Fibroblast of gingiva (primary cell): ENCODE data around the gene CIDEB.
"Not testable (repeated sequence)": the region's sequence is repeated elsewhere in the genome, so short reads cannot be mapped to it uniquely, and the experiment has no call there.

Experiments
- DNase-seq: peaks from one replicate; pipeline ENCODE4 v3.0.0-alpha.2; 2011; ENCODE audit warnings: low read depth

The CIDEB gene, protein sequence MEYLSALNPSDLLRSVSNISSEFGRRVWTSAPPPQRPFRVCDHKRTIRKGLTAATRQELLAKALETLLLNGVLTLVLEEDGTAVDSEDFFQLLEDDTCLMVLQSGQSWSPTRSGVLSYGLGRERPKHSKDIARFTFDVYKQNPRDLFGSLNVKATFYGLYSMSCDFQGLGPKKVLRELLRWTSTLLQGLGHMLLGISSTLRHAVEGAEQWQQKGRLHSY

DNA sequence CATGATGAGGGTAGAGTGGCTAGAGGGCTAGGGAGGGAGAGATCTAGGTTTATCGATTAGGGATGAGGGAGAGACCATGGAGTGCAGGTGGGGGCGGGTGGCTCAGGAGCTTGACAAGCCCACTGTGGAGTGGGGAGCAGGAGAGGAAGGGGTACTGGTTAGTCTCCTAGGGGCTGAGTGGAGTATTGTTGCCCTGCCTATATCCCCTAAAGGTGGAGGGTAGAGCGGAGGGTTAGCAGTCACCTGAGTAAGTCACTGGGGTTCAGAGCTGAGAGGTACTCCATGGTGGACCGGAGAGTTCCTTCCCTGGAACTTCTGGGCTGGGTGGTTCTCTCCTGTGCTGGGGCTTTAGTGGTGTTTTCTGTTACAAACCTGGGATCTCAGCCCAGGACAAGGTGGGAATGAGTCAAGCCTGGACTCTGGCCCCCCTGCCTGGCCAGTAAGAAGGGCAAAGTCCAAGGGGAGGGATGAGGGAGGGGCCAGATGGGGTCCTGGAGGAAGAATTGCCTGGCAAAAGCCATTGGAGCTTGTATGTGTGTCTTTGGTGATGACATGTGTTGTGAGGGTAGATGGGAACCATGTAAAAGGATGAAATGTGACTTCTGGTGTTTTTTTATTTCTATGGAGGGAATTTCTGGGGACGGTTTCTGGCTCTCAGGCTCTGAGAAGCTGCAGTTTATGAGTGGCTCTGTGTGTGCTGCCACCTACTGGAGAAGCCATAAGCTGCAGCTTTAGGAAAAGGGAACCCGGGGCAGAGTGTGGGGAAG is at the start of gene CIDEB:
CIDEB (minus strand) TSS at position 403 of the 767 bp plus-strand sequence; CDS start at position 284, 119 bp downstream.
- peak; percentile 34 for DNase-seq

DNA sequence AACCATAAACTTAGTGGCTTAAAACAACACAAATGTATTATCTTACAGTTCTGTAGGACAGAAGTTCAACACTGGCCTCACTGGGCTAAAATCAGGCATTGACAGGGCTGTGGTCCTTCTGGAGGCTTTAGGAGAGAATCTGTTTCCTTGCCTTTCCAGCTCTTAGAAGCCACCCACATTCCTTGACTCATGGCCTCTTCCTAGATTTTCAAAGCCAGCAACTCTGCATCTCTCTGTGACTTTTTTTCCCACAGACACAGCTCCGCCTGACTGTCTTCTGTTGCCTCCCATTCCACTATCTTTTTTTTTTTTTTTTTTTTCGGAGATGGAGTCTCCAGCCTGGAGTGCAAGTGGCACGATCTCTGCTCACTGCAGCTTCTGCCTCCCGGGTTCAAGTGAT is 48.4 kb upstream of the CIDEB start:
- no peak for DNase-seq

DNA sequence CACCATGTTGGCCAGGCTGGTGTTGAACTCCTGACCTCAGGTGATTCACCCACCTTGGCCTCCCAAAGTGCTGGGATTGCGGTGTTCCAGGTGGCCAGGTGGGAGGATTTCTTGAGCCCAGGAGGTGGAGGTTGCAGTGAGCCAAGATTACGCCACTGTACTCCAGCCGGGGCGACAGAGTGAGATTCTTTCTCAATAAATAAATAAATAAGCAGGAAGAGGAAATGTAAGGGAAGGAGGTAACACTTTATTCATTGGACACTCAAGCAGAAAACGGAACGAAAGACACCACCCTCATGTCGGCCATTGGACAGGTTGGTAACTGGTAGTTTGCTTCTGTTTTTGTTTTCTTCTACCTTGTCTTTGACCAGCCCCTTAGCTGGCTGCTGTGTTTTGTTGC is 47.2 kb upstream of the CIDEB start:
- no peak for DNase-seq

DNA sequence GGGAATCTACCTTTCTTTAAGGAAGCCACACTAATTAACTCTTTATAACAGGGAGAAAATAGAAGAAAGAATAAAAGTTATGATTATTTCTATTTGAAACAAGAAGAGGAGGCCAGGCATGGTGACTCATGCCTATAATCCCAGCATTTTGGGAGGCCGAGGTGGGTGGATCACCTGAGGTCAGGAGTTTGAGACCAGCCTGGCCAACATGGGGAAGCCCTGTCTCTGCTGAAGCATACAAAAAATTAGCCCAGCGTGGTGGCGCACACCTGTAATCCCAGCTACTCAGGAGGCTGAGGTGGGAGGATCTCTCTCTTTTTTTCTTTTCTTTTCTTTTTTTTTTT is 46.7 kb upstream of the CIDEB start:
- not testable (repeated sequence) for DNase-seq

DNA sequence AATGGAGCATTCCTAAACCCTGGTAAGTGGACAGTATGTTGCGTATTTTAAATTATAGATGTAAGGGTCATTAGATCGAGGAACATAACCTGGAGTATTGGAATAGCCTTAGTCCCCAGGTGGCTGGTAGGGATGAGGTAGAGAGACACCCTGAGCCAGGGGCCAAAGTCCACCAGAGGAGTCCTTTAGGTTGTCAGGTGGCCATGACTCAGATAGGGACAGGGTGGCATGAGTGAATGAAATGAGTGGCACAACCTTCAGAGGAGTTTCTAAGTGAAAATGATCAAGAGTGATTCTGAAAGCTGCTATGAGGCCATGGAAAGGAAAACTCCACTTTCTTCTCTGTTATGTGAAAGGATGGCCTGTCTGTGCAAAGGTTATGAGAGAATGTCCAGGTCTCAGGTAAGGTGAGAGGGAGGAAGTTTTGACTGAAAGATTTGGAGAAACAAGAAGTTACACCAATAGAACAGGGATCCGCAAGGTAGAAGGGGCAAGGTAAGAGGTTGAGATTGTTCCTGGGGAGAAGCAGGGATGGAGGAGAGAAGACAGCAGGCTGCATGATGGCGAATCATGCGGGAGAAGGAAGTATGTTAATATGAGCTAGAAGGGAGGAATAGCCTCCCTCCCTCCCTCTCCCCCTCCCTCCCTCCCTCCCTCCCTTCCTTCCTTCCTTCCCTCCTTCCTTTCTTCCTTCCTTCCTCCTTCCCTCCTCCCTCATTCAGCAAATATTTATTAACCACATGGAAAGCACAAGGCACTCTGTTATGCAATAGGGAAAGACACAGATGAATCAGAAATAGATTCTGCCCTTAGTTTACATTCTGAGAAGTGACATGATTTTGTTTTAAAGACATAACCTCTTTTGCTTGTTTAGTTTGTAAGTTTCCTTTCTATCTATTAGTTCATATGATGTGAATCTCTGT is 46.0 kb upstream of the CIDEB start:
- DNase-seq: peak; percentile 54

DNA sequence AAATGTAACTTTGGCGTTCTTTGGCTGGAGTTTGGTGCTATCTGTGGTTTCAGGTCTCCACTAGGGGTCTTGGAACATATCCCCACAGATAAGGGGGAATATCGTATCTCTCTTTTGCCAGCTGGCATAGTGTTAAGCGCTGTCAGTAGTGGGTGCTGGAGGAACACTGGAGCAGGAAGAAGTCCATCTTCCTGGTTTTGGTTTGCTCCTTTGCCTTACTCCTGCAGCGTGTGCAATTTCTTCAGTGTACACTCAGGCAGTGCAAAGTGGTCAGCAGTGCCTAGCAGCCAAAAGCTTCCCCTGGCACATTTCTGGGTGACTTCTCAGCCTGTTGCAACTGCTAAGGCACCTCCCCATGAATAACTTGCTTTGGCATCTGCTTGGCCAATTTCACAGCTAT is 43.7 kb upstream of the CIDEB start:
- peak; percentile 91 for DNase-seq

DNA sequence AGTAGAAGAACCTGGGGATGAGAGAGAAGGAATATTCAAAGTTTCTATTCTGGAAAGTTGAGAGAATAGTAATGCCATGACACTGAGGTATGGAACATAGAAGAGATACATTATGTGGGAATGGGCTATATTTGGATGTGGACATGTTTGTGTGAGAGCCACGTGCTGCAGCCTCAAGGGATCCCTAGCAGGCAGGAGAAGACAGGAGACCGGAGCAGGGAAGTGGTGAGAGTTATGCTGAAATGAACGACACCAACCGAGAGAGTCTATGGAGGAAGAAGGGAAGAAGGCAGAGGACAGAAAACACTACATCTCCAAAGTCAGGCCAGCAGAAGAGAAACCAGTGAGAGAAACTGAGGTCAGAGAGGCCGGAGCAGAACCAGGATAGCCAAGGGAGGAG is 42.0 kb upstream of the CIDEB start:
- no peak for DNase-seq

DNA sequence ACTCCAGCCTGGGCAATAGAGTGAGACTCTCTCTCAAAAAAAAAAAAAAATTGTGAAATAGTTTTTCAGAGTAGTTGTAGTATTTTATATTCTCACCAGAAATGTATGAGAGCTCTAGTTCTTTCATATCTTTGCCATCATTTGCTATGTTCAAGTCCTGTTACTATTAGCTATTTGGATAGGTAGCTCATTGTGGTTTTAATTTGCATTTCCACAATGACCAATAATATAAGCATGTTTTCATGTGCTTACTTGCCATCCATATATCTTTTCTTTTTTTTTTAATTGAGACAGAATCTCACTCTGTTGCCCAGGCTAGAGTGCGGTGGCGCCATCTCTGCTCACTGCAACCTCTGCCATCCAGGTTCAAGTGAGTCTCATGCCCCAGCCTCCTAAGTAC is 40.4 kb upstream of the CIDEB start:
- DNase-seq: no peak

DNA sequence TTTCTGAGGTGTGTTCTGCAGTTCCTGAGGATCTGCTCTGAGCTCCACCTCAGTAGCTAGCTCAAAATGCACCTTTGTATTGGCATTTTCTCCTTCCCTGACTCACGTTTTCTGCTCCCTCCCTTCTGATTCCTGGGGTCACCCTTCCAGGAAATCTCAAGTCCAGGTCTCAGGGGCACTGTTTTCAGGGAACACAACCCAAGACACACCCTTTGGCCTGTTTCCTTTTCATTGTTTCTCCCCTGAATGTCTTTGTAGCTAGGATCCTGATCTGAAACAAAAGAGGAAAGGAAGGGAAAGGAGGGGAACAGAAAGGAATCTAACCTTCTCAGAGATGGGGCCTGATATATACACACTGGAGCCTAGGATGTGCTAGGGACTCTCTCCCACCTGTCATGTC is 39.4 kb upstream of the CIDEB start:
- no peak for DNase-seq

DNA sequence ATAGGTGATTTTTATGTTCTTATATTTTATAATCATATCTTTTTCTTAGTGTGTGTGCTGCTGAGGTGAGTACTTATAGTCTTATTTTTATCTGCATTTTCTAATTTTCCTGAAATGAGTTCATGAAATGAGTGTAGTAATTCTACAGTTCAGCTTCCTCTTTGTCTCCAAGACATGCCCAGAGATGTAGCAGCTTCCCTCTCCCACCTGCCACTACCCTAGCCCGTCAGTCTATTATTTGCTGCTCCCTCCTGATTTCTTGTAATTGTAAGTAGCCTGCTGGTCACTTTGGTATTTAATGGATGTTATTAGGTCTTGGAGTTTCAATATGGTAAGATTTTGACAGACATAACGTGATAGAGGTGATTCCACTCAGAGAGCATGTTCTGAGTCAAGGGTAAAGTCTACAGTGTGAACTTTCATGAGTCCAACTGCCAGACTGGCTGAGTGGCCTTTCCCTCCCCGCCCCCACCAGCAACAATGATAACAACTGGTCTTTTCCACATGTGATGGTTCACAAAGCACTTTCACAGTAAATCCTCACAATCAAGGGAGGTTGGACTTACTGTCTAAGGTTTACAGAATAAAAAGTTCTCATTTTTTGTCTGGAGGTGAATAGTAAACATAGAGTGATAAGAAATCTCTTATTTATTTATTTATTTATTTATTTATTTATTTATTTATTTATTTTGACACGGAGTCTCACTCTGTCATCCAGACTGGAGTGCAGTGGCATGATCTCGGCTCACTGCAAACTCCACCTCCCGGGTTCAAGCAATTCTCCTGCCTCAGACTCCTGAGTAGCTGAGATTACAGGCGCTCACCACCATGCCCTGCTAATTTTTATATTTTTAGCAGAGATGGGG is 36.3 kb upstream of the CIDEB start:
- no peak for DNase-seq

DNA sequence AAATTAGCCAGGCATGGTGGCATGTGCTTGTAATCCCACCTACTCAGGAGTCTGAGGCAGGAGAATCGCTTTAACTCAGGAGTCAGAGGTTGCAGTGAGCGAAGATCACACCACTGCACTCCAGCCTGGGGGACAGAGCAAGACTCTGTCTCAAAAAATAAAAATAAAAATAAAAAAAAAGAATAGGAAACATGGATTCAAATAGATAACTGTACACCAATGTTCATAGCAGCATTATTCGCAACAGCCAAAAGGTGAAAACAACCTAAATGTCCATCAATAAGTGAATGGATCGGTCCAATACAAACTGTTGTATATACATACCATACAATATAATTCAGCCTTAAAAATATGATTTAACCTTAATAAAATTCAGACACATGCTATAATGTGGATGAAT is 35.1 kb upstream of the CIDEB start:
- DNase-seq: no peak

DNA sequence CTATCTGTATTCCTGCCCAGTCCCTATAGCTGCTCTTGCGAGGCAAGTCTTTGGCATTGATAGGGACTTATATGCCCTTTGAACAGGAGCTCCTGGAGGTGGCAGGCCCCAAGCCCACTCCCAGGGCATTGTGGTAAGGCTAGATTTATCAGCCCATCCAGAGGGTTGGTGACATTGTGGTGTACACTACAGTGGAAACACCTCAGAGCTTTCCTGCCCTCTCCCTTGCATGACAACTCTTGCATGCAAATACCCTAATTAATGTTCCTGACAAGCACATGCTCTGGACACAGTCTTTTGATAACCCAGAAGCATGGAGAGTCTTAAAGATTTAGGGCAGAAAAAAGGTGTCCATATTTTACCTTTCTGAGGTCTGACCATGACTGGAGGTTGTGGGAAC is 32.8 kb upstream of the CIDEB start:
- no peak for DNase-seq

DNA sequence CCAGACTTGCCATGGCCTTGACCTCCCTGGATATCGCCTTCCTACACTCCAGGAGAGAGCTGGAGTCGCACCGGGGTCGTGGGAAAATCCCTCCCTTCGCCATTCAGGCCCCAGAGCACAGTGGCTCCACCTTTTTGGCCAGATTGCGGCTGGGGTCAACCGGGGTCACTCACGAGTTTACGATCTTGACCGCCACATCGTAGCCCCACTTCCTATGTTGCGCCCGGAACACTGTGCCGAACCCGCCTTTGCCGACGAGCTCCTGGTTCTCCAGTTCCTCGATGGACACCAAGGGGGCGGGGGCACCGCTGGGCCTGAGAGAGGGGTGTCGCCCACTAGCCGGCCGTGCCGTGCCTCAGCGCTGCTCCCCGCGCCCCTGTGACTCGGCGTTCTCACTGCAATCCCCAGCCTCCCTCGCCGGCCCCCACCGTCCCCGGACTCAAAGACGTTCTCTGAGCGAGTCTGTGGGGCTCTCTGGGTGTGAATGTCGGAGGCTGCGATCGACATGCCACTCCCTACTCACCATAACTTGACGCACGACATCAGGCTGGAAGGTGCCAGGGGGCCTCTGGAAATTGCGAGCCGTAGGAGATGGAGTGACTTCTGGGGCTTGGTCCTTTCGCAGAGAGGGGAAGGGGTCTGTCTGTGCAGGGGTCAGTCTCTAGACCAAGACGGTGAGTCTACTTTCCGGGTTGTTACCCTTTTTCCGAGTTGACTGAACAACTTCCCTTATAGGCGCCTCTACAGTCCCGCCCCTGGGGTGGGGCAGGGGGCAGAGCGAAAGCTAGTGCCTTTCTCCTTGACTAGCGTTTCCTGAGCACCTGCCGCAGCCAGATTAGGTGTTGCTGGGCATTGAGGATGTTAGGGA is 31.7 kb upstream of the CIDEB start, which contains the start of gene RIPK3:
RIPK3 (minus strand) TSS at position 708 of the 868 bp plus-strand sequence; CDS start at position 543, 165 bp downstream.
- no peak for DNase-seq

DNA sequence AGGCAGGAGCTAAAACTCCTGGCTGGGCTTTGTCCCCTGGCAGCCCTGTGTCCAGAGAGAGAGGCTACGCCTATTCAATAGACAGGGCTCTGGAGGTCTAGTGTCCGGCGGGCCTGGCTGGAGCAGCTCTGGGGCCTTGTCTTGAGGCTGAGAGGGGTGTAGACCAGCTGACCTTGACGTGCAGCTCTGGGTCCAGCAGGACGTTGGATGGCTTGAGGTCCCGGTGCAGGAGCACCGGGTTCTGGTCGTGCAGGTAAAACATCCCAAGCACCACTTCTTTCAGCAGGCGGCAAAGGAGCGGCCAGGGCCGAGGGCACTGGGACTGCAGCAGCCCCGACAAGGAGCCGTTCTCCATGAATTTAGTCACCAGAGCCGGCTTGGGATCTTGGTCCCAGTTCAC is 31.1 kb upstream of the CIDEB start:
- DNase-seq: no peak

DNA sequence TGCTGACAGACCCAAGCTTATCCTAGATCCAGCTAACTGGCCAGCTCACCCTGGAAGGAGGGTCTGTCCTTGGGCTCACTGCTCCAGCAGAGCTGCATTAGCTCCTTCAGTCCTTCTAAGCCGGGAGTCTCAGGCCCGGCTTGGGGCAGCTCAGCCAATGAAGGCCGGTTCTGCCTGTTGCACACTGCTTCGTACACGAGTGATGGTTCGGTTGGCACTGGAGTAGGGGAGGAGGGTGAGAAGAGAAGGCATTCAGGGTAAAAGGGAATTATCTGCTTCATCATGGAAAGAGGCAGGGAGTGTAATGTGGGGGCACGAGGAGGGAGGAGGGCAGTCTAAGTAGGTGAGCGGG is 30.0 kb upstream of the CIDEB start:
- no peak for DNase-seq

DNA sequence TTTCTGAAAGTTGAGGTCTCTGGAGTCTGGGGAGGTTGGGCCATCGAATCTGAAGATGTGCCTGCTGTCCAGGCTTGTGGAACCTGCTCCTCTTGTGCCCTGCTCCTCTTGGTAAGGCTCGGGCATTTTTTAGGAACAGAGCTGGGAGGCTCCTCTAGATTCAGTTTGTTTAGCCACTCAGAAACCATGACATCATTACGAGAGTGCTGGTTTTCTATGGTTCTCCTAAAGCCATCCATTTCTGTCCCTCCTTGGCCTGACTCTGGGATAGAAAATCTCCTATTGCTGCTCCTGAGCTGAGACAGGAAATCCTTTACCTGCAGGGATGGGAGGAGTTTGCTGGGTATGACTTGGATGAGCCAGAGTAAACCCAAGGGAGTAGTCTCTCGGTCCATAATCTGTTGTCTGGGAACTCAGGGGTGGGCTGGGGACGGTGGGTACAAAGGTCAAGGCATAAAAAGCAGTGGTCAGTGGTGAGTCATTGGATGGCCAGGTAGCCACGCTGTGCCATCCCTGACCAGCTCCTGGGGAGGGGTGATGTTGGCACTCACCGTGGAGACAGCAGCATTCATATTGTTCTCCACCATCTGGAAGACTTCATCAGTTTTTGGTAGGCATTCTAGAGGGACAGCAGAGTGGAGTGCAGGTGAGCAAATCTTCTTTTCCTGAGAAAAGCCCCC is 29.5 kb upstream of the CIDEB start:
- DNase-seq: no peak

DNA sequence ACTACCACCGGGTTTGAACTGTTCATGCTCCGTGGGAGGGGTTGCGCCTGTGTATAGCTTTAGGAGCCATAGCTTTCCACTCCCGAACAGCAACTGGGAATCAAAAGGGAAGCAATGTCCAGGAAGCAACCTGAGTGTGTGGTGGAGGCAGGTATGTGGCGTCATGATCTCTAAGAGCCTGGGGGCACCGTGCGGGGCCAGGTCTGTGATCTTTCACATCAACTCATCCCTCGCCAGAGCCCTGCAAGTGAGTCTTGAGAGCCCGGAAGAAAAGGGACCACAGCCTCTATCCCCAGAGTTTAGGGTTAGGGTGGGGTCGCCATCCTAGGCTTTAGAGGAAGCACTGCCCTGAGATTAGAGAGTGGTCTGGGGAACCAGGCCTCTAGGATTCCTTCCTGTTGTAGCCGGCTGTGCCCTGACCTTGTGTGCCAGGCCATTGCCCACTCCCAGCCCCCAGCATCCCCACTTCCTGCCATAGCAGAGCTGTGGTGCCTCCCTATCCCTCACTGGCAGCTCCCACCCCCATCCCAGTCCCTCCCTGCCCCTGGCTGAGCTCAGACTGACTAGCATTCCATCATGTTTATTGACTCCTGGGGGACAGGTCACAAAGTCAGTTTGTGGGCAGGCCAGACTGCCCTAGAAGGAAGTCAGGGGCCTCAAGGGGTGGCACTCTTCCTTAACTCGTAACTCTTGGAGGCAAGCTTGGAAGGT is 27.8 kb upstream of the CIDEB start:
- no peak for DNase-seq

DNA sequence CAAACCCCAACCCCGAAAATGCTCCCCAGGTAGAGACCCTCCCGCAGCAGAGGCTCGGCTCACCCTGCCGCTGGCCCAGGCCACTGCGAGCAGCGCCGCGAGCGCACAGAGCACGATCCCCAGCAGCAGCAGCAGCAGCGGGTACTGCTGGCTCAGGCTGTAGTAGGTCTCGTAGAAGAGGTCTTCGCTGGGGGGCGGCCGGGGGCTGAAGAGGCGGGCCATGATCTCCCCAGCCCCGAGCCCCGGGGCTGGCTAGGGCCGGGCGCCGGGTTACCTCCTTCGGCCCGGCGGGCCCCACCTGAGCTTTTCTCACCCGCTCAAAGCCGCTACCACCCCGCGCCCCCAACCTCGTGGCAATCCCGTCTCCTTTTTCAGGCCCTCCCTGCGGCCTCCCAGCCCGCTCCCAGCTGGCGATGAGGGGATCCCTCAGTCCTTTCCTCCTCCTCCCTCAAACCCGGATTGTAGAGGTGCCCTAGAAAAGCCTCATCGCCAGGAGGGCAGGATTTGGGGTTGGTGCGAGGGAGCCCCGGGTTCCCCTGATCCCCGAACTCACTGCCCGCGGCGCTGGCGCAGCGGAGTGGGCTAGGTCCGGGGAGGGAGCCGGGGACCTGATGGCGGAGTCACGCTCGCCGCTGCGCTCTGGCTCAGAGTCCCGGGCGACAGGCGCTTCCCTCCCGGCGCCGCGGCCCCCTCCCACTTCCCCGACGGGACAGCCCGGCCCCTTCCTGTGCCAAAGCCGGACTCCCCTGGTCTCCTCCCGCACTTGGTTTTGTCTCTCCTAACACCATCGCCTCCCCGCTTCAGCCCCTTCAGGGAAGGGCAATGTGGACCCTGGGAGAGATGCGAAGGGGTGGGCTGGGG is 26.9 kb upstream of the CIDEB start, which contains the start of gene ADCY4:
ADCY4 (minus strand) TSS at position 641 of the 861 bp plus-strand sequence; CDS start at position 222, 419 bp downstream.
- DNase-seq: no peak
